Ishikawa (cell line): ENCODE data around the gene OPN1LW.

Source experiments
- CEBPB ChIP-seq: IDR thresholded peaks from 2 replicates; pipeline ENCODE4 v1.6.1; 2012
- EP300 ChIP-seq: IDR thresholded peaks from 2 replicates; pipeline ENCODE4 v1.6.1; 2012; ENCODE audit warnings: borderline replicate concordance
- RAD21 ChIP-seq: IDR thresholded peaks from 2 replicates; pipeline ENCODE4 v1.6.1; 2012; ENCODE audit warnings: low read depth
- REST ChIP-seq: IDR thresholded peaks from 2 replicates; pipeline ENCODE4 v1.6.1; 2012; ENCODE audit warnings: low read depth, mild to moderate bottlenecking
- TAF1 ChIP-seq: IDR thresholded peaks from 2 replicates; pipeline ENCODE4 v1.6.1; 2012; ENCODE audit warnings: low read depth, mild to moderate bottlenecking
- TCF12 ChIP-seq: IDR thresholded peaks from 2 replicates; pipeline ENCODE4 v1.6.1; 2012; ENCODE audit warnings: low read depth
- YY1 ChIP-seq: IDR thresholded peaks from 2 replicates; pipeline ENCODE4 v1.6.1; 2012; ENCODE audit warnings: low read depth

- TF ChIP-seq EP300 = no peak
- TF ChIP-seq CEBPB = no peak
- no peak for TF ChIP-seq TAF1
- no peak for TF ChIP-seq TCF12
- no peak for TF ChIP-seq YY1
- TF ChIP-seq REST = no peak
- TF ChIP-seq RAD21 = no peak
Measured at GRCh38 chrX:154113729-154114128, 30.3 kb upstream of the OPN1LW start.
